PFSK-1 (cell line): ENCODE data around the gene RECQL5.

Experiments used
- POLR2AphosphoS5 ChIP-seq: IDR thresholded peaks from 2 replicates; pipeline ENCODE4 v1.6.1; 2012; ENCODE audit warnings: low read depth, mild to moderate bottlenecking, control low read depth, low read length, moderate library complexity
- TAF1 ChIP-seq: IDR thresholded peaks from 2 replicates; pipeline ENCODE4 v1.6.1; 2012; ENCODE audit warnings: low read length, control low read depth, borderline replicate concordance; ENCODE audit not compliant: insufficient read depth

GRCh38 chr17:75617218-75617617 lies 49.7 kb downstream of the RECQL5 start:
- no peak for TF ChIP-seq POLR2AphosphoS5
- no peak for TF ChIP-seq TAF1
